GM12878 (cell line): ENCODE measurements around the gene UFC1. TPM values are rescaled to one million over a fixed set of nuclear protein-coding genes. Genes with fewer than 3 reads are reported as not detected.

ENCODE experiments used
- ATAC-seq: fragments of 200-7000 bp; cut with Tn5 transposase; 3 replicates; pipeline ENCODE4 v1.9.1; 2020; ENCODE audit warnings: mild to moderate bottlenecking, moderate library complexity
- BruUV-seq: library from RNA; stranded (reverse); fragments of 400-500 nt; replicated peaks from 2 replicates; lab custom pipeline; 2021; lab: Mats Ljungman, UMichigan
- CTCF ChIA-PET: fragments of 300-600 bp; sonication (Branson Sonifier 250); formaldehyde crosslinking; extraction: SDS; loops from one replicate; lab custom pipeline; 2021; ENCODE audit warnings: inconsistent platforms; lab: Yijun Ruan, JAX
- POLR2A ChIA-PET: fragments of 350-600 bp; formaldehyde crosslinking; extraction: SDS; loops from one replicate; lab custom pipeline; 2021; ENCODE audit warnings: inconsistent platforms; lab: Charles Lee
- RAD21 ChIA-PET: fragments of 300-600 bp; sonication (Branson Sonifier 250); formaldehyde crosslinking; loops from one replicate; lab custom pipeline; 2023; ENCODE audit warnings: antibody characterized with exemption; ENCODE audit not compliant: unreplicated experiment; lab: Charles Lee
- SMC1A ChIA-PET: fragments of 300-600 bp; sonication (Branson Sonifier 250); formaldehyde crosslinking; loops from one replicate; lab custom pipeline; 2023; ENCODE audit not compliant: unreplicated experiment, uncharacterized antibody; lab: Charles Lee
- DNase-seq: peaks from one replicate; pipeline ENCODE4 v3.0.0-alpha.2; 2011; ENCODE audit warnings: low read depth, low spot score
- FAIRE-seq: peaks from 3 replicates; lab custom pipeline; 2011; peaks lifted over from hg19 to GRCh38; lab: Jason Lieb, UNC
- H2AFZ ChIP-seq: 2 replicates; pipeline ENCODE4 v1.6.0; 2011; ENCODE audit warnings: low read depth, low read length, control low read depth; ENCODE audit not compliant: control insufficient read depth
- H3K27ac ChIP-seq: 2 replicates; pipeline ENCODE4 v1.5.1; 2011; ENCODE audit warnings: control low read depth; ENCODE audit not compliant: control insufficient read depth, insufficient read depth
- H3K27me3 ChIP-seq, 2 experiments: replicated peaks in 1 of 2; 2 replicates each; pipeline versions ENCODE4 v1.6.0 to v1.6.1; 2011; ENCODE audit warnings: low read length in 1 of 2; ENCODE audit not compliant: control insufficient read depth in 2 of 2, insufficient read depth in 2 of 2
- H3K36me3 ChIP-seq, 2 experiments: 2 replicates each; pipeline ENCODE4 v1.5.1; 2011; ENCODE audit warnings: low read length in 1 of 2; ENCODE audit not compliant: control insufficient read depth in 2 of 2, insufficient read depth in 2 of 2
- H3K4me1 ChIP-seq: 2 replicates; pipeline ENCODE4 v1.6.1; 2011; ENCODE audit warnings: mild to moderate bottlenecking, low read length, moderate library complexity, mixed read lengths; ENCODE audit not compliant: control insufficient read depth, insufficient read depth
- H3K4me2 ChIP-seq: 2 replicates; pipeline ENCODE4 v1.6.0; 2011; ENCODE audit warnings: control low read depth; ENCODE audit not compliant: control insufficient read depth, insufficient read depth
- H3K4me3 ChIP-seq: fragments of 200-600 bp; sonication (generic); 2 replicates; pipeline ENCODE4 v1.5.1; 2016
- H3K79me2 ChIP-seq: 2 replicates; pipeline ENCODE4 v1.6.0; 2011; ENCODE audit warnings: low read length; ENCODE audit not compliant: control insufficient read depth, insufficient read depth
- H3K9ac ChIP-seq: 2 replicates; pipeline ENCODE4 v1.8.0; 2011; ENCODE audit warnings: low read length, control low read depth, mixed read lengths; ENCODE audit not compliant: control insufficient read depth, insufficient read depth
- H3K9me3 ChIP-seq: replicated peaks from 3 replicates; pipeline ENCODE4 v1.5.1; 2011; ENCODE audit warnings: mild to moderate bottlenecking, low read length; ENCODE audit not compliant: control insufficient read depth, insufficient read depth
- H4K20me1 ChIP-seq: 2 replicates; pipeline ENCODE4 v1.6.0; 2011; ENCODE audit not compliant: control insufficient read depth, insufficient read depth
- EED ChIP-seq: sonication (generic); IDR thresholded peaks from 2 replicates; pipeline ENCODE4 v1.6.1; 2016; ENCODE audit warnings: antibody characterized with exemption, low read depth
- EGR1 ChIP-seq, 2 experiments: IDR thresholded peaks; 1 replicate in 1 of 2; 2 replicates in 1 of 2; pipeline ENCODE4 v1.6.1; 2011 to 2012; ENCODE audit warnings: low read depth in 2 of 2, low read length in 2 of 2, borderline replicate concordance in 1 of 2, mild to moderate bottlenecking in 1 of 2, moderate library complexity in 1 of 2
- EP300 ChIP-seq, 2 experiments: fragments of 150-350 bp in 1 of 2; IDR thresholded peaks; 2 replicates each; pipeline ENCODE4 v1.6.1; 2011 to 2012; ENCODE audit warnings: low read depth in 2 of 2, low read length in 2 of 2, borderline replicate concordance in 1 of 2, improper control_type of control experiment in 1 of 2, inconsistent platforms in 1 of 2; ENCODE audit not compliant: control insufficient read depth in 1 of 2
- MXI1 ChIP-seq: fragments of 150-350 bp; IDR thresholded peaks from 2 replicates; pipeline ENCODE4 v1.6.1; 2011; ENCODE audit warnings: low read depth, mild to moderate bottlenecking, inconsistent platforms, low read length, improper control_type of control experiment
- NBN ChIP-seq: fragments of 450-650 bp; IDR thresholded peaks from 2 replicates; pipeline ENCODE4 v1.6.1; 2016
- NFYB ChIP-seq: IDR thresholded peaks from 2 replicates; pipeline ENCODE4 v1.6.1; 2011; ENCODE audit warnings: low read depth, mild to moderate bottlenecking, low read length, improper control_type of control experiment, moderate library complexity; ENCODE audit not compliant: insufficient read depth
- SP1 ChIP-seq: IDR thresholded peaks from one replicate; pipeline ENCODE4 v1.6.1; 2011; ENCODE audit warnings: low read depth, low read length
- ZBED1 ChIP-seq: IDR thresholded peaks from 2 replicates; pipeline ENCODE4 v1.6.1; 2016; ENCODE audit warnings: borderline replicate concordance
- ZNF217 ChIP-seq: fragments of 450-650 bp; IDR thresholded peaks from 2 replicates; pipeline ENCODE4 v1.6.1; 2017; ENCODE audit warnings: antibody characterized with exemption, mild to moderate bottlenecking
- WGBS: methylation state at CpG from one replicate; pipeline ENCODE4 v1.1.6; 2016; ENCODE audit warnings: low lambda C conversion rate; ENCODE audit not compliant: insufficient replicate concordance, insufficient coverage; ENCODE audit errors: missing lambda C conversion rate; 5-methylcytosine and 5-hydroxymethylcytosine counted together
- in situ Hi-C: fragments of 300-500 bp; cut with MboI; formaldehyde crosslinking; loops from 9 replicates; pipeline ENCODE4 v1.14.3; 2018; ENCODE audit warnings: mixed read lengths
- intact Hi-C: fragments of 100-400 bp; cut with micrococcal nuclease; formaldehyde crosslinking; loops from one replicate; pipeline ENCODE4 v1.14.2; 2022; ENCODE audit not compliant: unreplicated experiment
- polyA plus RNA-seq, 11 experiments: library from polyadenylated mRNA; depleted of rRNA in 4 of 11; unstranded in 6 of 11; stranded (reverse) in 5 of 11; fragments of >200 nt; fragmentation: Nextera tagmentation in 4 of 11; fragmentation: Illumina TruSeq in 1 of 11; extraction: Ambion mirVana in 4 of 11; extraction: Trizol in 1 of 11; gene quantifications; 1 replicate in 1 of 11; 2 replicates in 10 of 11; pipeline versions ENCODE4 v1.2.1 to v1.2.3, GENCODE V29; 2011 to 2016; ENCODE audit warnings: inconsistent platforms in 2 of 11, missing spikeins in 2 of 11, low read depth in 1 of 11
- total RNA-seq, 4 experiments: library from RNA; depleted of rRNA in 3 of 4; stranded (reverse); fragments of >200 nt in 3 of 4; fragmentation: Illumina TruSeq in 1 of 4; extraction: Trizol in 1 of 4; gene quantifications; 2 replicates each; pipeline versions ENCODE4 v1.2.1 to v1.2.3, GENCODE V29; 2013 to 2021
- TF ChIP-seq, protein P1 (sequence below): fragments of 450-650 bp; IDR thresholded peaks from 2 replicates; pipeline ENCODE4 v1.6.1; 2017; ENCODE audit warnings: mild to moderate bottlenecking, moderate library complexity

UFC1 gene
- total and polyA plus RNA-seq, 10 of the 15 experiments (the other 5 are each of a cell fraction or from before 2014, with no cell fraction given), result 95.9 to 239 (median 151) TPM

DNA sequence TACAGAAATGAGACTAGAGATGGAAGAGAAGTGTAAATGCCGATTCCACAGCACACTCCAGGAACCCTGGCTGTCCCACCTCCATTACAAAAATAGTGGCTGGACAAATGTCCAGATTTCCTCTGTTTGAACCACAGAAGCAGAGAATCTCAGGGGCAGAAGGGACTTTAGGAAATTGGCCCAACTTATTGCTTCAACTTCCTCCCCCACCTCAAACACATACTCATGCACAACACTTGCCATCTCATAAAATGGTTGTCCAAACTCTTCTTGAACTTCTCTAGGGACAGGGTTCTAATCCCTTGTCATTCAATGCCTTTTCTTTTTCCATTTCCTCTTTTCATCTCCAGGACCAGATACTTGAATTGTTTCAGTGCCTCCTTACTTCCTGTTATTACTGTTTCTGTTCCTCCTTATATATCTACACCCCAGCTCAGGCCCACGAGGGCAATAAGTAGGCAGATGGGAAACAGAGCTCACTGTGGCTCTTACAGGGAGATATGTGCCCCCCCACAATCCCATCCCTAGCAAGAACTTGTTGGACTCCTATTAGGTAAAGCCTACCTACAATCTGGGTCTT is 32.0 kb downstream of the UFC1 start (continued):
- TF ChIP-seq ZNF217, result peak; percentile 80
- TF ChIP-seq EP300 (IDR thresholded peaks at IDR 0.05; ENCODE audit: borderline replicate concordance in 1 of 2, control insufficient read depth in 1 of 2, low read depth in 2 of 2, low read length in 2 of 2), result peak in 1 of 2 experiments; percentile 33; a peak in 1 of 4 replicates
- peak; percentile 72 for TF ChIP-seq EED
- TF ChIP-seq MXI1, result 0 out of 2 replicates have a peak, but pooled peaks have one; percentile 40

GRCh38 chr1:161187311-161187710 is 33.5 kb downstream of the UFC1 start:
- TF ChIP-seq, protein P1, sequence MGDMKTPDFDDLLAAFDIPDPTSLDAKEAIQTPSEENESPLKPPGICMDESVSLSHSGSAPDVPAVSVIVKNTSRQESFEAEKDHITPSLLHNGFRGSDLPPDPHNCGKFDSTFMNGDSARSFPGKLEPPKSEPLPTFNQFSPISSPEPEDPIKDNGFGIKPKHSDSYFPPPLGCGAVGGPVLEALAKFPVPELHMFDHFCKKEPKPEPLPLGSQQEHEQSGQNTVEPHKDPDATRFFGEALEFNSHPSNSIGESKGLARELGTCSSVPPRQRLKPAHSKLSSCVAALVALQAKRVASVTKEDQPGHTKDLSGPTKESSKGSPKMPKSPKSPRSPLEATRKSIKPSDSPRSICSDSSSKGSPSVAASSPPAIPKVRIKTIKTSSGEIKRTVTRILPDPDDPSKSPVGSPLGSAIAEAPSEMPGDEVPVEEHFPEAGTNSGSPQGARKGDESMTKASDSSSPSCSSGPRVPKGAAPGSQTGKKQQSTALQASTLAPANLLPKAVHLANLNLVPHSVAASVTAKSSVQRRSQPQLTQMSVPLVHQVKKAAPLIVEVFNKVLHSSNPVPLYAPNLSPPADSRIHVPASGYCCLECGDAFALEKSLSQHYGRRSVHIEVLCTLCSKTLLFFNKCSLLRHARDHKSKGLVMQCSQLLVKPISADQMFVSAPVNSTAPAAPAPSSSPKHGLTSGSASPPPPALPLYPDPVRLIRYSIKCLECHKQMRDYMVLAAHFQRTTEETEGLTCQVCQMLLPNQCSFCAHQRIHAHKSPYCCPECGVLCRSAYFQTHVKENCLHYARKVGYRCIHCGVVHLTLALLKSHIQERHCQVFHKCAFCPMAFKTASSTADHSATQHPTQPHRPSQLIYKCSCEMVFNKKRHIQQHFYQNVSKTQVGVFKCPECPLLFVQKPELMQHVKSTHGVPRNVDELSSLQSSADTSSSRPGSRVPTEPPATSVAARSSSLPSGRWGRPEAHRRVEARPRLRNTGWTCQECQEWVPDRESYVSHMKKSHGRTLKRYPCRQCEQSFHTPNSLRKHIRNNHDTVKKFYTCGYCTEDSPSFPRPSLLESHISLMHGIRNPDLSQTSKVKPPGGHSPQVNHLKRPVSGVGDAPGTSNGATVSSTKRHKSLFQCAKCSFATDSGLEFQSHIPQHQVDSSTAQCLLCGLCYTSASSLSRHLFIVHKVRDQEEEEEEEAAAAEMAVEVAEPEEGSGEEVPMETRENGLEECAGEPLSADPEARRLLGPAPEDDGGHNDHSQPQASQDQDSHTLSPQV, result no peak
- TF ChIP-seq NFYB (no peak), NBN (no peak), SP1 (no peak), ZBED1 (no peak), EGR1 (IDR thresholded peaks at IDR 0.05; ENCODE audit: borderline replicate concordance in 1 of 2, low read depth in 2 of 2, low read length in 2 of 2) (no peak)
- peak overlapping the region; percentile 70 for H2AFZ ChIP-seq
- H3K79me2 ChIP-seq, result peaks cover 14% of the 10 kb centered on the region
- POLR2A ChIA-PET, result interaction anchor here (1.6 kb wide), 2 partner anchors 11 to 38 kb away, joined by 8 read pairs; partner anchors contain the start of genes B4GALT3 and TOMM40L
- H3K27ac ChIP-seq, result peak overlapping the region; percentile 97
- H3K27me3 ChIP-seq, result no peaks in the 10 kb centered on the region
- in situ Hi-C loops, result no loop called here
- peaks cover 43% of the 10 kb centered on the region for H3K4me1 ChIP-seq
- BruUV-seq, result no TSS peak
- ATAC-seq (no peak), FAIRE-seq (no peak), DNase-seq (no peak)
- CTCF ChIA-PET, result interaction anchor here (1.0 to 4.5 kb wide), 2 partner anchors 15 to 39 kb away, joined by 4 to 30 read pairs; partner anchors contain the start of genes NDUFS2 and TOMM40L
- no peak overlapping the region for H3K4me2 ChIP-seq
- WGBS, result 72% methylated on average over 3 of the region's 3 CpGs
- SMC1A ChIA-PET, result interaction anchor here (1.7 to 3.0 kb wide), 3 partner anchors 7 to 21 kb away, joined by 11 to 19 read pairs (median 14); partner anchors contain the start of genes NDUFS2 and PPOX
- intact Hi-C loops, result no loop called here
- H3K9me3 ChIP-seq, result no peaks in the 10 kb centered on the region
- RAD21 ChIA-PET, result interaction anchor here (2.4 kb wide), 1 partner anchor 39 kb away, joined by 13 read pairs; the partner anchor contains the start of gene TOMM40L
- no peak overlapping the region for H3K9ac ChIP-seq
- H3K36me3 ChIP-seq, result no peaks in the 10 kb centered on the region
- H3K4me3 ChIP-seq, result no peak overlapping the region
- H4K20me1 ChIP-seq, result no peaks in the 10 kb centered on the region
